Astrocyte of the cerebellum (primary cell): ENCODE results near the gene KCNIP3.

Experiments used
- DNase-seq: peaks from one replicate; pipeline ENCODE4 v3.0.0-alpha.2; 2011; ENCODE audit warnings: low read depth
- H3K4me3 ChIP-seq: 2 replicates; pipeline ENCODE4 v1.5.1; 2011; ENCODE audit warnings: mild to moderate bottlenecking, low read depth, low read length, moderate library complexity
- CTCF ChIP-seq: IDR thresholded peaks from 2 replicates; pipeline ENCODE4 v1.5.1; 2012; ENCODE audit warnings: low read length, low read depth, moderate library complexity, mild to moderate bottlenecking; ENCODE audit errors: missing control alignments
- in situ Hi-C: cut with HindIII; loops from 2 replicates; pipeline ENCODE4 v1.10.0; 2017; ENCODE audit warnings: low sequenced_read_pairs

Gene KCNIP3

GRCh38 chr2:95310651-95311050 is 13.5 kb downstream of the KCNIP3 start:
- in situ Hi-C loops, result no loop called here
- no peak overlapping the region for H3K4me3 ChIP-seq
- TF ChIP-seq CTCF, result no peak
- no peak for DNase-seq

- in situ Hi-C loops, result no loop called here
- no peak for DNase-seq
- no peak overlapping the region for H3K4me3 ChIP-seq
- TF ChIP-seq CTCF, result no peak
Observed at GRCh38 chr2:95311815-95312542, 14.8 kb downstream of the KCNIP3 start.

- no peak overlapping the region for H3K4me3 ChIP-seq
- DNase-seq, result no peak
- in situ Hi-C loops, result no loop called here
- TF ChIP-seq CTCF, result no peak
Observed at GRCh38 chr2:95312543-95313201, 15.5 kb downstream of the KCNIP3 start.

- no peak overlapping the region for H3K4me3 ChIP-seq
- no peak for TF ChIP-seq CTCF
- no peak for DNase-seq
- in situ Hi-C loops, result no loop called here
Observed at GRCh38 chr2:95313296-95314131, 16.4 kb downstream of the KCNIP3 start.

GRCh38 chr2:95314598-95314963 is 17.4 kb downstream of the KCNIP3 start:
- DNase-seq, result no peak
- H3K4me3 ChIP-seq, result no peak overlapping the region
- in situ Hi-C loops, result no loop called here
- no peak for TF ChIP-seq CTCF

- H3K4me3 ChIP-seq, result no peak overlapping the region
- peak; percentile 70 for TF ChIP-seq CTCF
- in situ Hi-C loops, result no loop called here
- peak; percentile 9 for DNase-seq
Observed at GRCh38 chr2:95314964-95315611, 17.9 kb downstream of the KCNIP3 start.
